ENCODE measurements around the gene RIN1.
A peak's percentile ranks its signal among the peaks of the same experiment; 100 is the strongest.

RIN1 gene

DNA sequence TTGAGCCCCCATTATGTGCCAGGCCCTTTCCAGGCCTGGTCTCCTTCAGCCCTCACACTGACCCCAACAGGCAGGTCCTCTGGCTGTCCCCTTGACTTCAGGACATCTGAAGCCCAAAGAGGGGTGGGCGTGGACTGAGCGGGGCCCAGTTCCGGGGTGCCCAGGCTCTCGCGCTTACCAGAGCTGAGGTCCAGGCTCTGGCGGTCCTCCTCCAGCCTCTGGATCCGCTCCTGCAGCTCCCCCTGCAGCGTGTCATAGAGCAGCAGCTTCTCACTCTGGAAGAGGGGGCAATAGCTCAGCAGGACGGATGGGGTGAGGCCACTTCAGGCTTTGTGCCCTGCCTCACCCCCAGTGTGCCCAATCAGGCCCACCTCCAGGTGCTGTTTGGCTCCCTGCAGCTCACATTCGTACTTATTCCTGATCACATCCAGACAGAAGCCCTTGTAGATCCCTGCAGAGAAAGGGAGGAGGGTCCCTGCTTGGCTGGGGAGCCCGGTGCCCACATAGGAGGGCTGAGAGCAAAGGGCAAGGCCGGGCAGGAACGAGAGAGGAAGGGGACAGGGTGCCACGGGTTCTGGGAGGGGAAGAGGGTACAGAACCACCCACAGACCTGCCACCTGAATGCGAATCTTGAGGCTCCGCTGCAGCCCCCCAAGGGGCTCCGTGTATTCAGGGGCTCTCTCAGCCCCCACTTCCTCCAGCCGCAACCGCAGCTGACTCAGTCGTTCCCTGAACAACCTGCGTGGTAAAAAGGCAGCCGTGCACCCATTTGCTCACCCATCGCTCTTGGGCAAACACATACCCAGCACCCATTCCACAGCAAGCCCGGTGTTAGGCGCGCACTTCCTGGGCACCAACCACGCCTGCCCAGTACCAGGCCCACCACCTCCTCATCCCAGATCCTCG is 4.6 kb upstream of the RIN1 start:
- Histone ChIP-seq H3K36me3 (ENCODE audit: control insufficient read depth, insufficient read depth, low read length) (peaks cover 8% of the 10 kb centered on the region), H3K27me3 (ENCODE audit: control insufficient read depth, insufficient read depth, low read length, poor library complexity, severe bottlenecking) (no peaks in the 10 kb centered on the region), H3K4me1 (ENCODE audit: control insufficient read depth, insufficient read depth, low read length) (peaks cover 14% of the 10 kb centered on the region), H3K4me3 (ENCODE audit: insufficient read depth, low read depth, low read length) (no peak overlapping the region), H3K27ac (ENCODE audit: insufficient read depth, low read depth, low read length, poor library complexity, severe bottlenecking) (no peak overlapping the region), H3K9me3 (ENCODE audit: control insufficient read depth, low read length) (no peaks in the 10 kb centered on the region)
- 94% methylated on average over 28 of the region's 28 CpGs for WGBS, 2 experiments

DNA sequence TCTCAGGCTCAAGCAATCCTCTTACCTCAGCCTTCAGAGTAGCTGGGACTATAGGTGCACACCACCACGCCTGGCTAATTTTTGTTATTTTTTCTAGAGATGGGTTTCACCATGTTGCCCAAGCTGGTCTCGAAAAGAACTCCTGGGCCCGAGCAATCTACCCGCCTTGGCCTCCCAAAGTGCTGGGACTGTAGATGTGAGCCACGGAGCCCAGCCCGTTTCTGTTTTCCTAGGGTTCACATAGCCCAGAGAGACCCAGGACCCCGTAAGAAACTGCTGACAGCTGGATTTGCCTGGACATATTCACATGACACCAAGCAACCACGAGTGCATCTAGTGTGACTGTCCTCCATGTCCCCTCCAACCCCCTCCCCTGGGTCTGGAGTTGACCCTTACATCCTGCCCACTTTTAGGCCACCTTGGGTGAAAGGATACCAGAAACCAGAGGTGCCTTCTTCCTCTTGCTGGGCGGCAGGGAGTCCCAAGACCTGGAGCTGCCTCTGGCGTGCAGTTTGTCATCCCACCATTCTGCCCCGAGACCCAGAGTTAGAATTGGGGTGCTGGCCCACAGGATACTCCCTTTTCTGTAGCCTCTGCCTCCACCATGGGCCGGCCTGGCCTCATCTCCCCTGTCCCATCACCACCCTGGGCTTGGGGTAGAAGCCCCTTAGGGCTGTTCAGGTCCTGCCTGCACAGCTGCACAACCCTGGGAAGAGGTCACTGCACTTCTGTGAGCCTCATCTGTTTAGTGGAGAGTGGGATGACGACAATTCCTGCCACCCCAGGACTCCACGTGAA is 3.7 kb upstream of the RIN1 start:
- Histone ChIP-seq H3K27ac (ENCODE audit: insufficient read depth, low read depth, low read length, poor library complexity, severe bottlenecking) (no peak overlapping the region), H3K9me3 (ENCODE audit: control insufficient read depth, low read length) (no peaks in the 10 kb centered on the region), H3K4me3 (ENCODE audit: insufficient read depth, low read depth, low read length) (no peak overlapping the region), H3K27me3 (ENCODE audit: control insufficient read depth, insufficient read depth, low read length, poor library complexity, severe bottlenecking) (peaks cover 6% of the 10 kb centered on the region), H3K36me3 (ENCODE audit: control insufficient read depth, insufficient read depth, low read length) (peaks cover 8% of the 10 kb centered on the region), H3K4me1 (ENCODE audit: control insufficient read depth, insufficient read depth, low read length) (peaks cover 15% of the 10 kb centered on the region)
- 80 to 81% methylated on average over 14 of the region's 14 CpGs for WGBS, 2 experiments

DNA sequence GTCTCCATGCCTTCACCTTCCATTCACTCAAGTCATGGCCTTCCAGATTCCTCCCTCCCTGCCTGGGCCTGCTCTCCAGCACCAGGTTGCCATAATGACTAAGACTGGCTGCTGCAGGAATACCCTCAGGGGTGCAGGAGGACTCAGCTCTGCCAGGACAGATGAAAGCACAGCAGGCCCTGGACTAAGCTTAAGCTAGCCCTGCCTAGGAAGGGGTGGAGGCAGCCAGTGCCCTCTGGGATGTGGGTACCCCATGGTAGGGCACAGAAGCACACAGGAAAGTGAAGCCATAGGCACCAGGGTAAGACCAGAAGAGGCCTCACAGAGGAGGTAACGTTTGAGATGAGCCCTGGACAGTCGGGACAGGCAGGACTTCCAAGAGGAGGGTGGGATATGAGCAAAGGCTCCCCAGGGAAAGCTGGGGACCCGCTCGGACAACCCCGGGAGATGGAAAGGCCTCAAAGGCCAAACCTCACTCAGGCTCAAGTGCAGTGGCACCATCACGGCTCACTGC is 3.0 kb upstream of the RIN1 start:
- no peak overlapping the region for H3K27ac ChIP-seq (ENCODE audit: insufficient read depth, low read depth, low read length, poor library complexity, severe bottlenecking)
- H3K4me1 ChIP-seq (ENCODE audit: control insufficient read depth, insufficient read depth, low read length), result peaks cover 15% of the 10 kb centered on the region
- 88 to 93% methylated on average over 6 of the region's 6 CpGs for WGBS, 2 experiments
- H3K27me3 ChIP-seq (ENCODE audit: control insufficient read depth, insufficient read depth, low read length, poor library complexity, severe bottlenecking), result peaks cover 6% of the 10 kb centered on the region
- no peak overlapping the region for H3K4me3 ChIP-seq (ENCODE audit: insufficient read depth, low read depth, low read length)
- no peaks in the 10 kb centered on the region for H3K9me3 ChIP-seq (ENCODE audit: control insufficient read depth, low read length)
- H3K36me3 ChIP-seq (ENCODE audit: control insufficient read depth, insufficient read depth, low read length), result peaks cover 8% of the 10 kb centered on the region

DNA sequence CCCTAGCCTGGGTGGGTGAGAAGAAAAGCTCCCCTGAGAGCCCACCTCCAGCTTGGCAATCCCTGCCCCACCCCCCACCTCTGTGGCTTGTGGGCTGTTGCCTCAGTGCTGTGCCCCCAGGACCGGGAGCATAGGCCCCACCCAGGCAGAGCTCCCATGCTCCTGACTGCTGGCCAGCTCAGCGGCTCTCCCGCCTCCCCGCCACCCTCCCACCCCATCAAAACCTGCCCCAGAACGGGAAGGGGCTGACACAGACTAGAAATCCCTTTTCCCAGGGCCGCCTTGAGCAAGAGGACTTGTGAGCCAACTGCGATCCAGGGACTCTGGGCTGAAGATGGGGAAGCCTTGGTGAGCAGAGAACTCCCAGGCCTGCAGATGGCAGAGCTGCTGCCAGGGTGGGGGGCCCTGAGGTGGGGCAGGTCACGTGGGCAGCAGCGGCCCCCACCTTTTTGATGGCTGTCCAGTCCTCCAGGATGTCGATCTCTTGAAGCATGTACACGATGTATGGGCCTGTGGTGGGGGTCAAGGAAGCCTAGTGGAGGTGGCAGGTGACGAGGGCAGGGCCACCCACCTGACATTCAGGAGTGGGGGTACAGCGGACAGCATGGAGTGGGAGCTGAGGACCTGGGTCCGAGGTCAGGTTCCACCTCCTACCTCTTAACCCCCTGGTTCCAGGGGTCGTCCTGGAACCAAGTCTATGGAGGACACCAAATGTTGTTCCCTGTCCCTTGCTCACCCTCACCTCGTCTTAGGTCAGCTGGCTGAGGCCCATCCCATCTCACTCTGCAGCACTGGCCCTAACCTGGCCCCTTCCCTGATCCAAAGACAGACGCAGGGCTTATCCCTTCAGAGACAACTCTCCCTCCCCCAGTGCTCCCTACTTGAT is 2.3 kb upstream of the RIN1 start:
- peaks cover 6% of the 10 kb centered on the region for H3K27me3 ChIP-seq (ENCODE audit: control insufficient read depth, insufficient read depth, low read length, poor library complexity, severe bottlenecking)
- no peak overlapping the region for H3K4me3 ChIP-seq (ENCODE audit: insufficient read depth, low read depth, low read length)
- H3K36me3 ChIP-seq (ENCODE audit: control insufficient read depth, insufficient read depth, low read length), result peaks cover 8% of the 10 kb centered on the region
- H3K9me3 ChIP-seq (ENCODE audit: control insufficient read depth, low read length), result no peaks in the 10 kb centered on the region
- H3K27ac ChIP-seq (ENCODE audit: insufficient read depth, low read depth, low read length, poor library complexity, severe bottlenecking), result no peak overlapping the region
- 90 to 91% methylated on average over 17 of the region's 17 CpGs for whole genome bisulfite sequencing, 2 experiments
- H3K4me1 ChIP-seq (ENCODE audit: control insufficient read depth, insufficient read depth, low read length), result peaks cover 15% of the 10 kb centered on the region

DNA sequence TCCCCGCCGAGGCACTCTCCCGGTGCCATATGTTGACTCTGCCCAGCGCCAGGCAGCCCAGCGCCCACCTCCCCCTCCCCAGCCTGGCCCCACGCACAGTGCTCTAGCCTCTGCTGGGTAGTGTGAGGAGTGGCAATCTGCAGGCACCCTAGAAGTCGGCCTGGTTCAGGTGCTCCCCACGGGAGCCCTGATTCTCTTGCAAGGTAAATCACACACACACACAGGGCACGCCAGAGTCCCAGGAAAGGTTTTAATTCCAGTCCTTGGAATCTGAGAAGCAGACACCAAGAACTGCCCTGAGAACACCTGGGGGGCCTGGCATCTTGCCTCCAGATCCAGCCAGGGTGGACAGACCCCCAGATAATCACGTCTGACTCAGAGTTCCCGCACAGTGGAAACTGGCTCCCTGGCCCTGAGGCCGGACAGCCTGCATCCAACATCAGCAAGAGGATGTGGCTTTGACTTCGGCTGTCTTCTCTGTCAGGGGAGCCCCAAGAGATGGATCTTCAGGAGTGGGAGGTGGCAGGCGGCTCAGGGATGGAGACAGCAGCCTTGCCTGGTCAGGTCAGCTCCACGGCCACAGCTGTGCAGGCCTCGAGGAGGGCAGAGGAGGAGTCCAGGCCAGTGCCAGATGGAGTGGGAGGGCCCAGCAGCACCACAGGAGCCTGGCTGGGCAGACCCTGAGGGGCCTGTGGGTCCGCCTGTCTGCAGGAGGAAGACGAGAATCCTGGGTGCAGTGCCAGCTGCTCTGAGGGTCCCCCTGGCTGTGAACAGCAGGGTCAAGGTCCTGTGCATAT is 1.1 kb upstream of the RIN1 start:
- peaks cover 15% of the 10 kb centered on the region for H3K4me1 ChIP-seq (ENCODE audit: control insufficient read depth, insufficient read depth, low read length)
- H3K36me3 ChIP-seq (ENCODE audit: control insufficient read depth, insufficient read depth, low read length), result peaks cover 8% of the 10 kb centered on the region
- peak overlapping the region; percentile 72 for H3K27ac ChIP-seq (ENCODE audit: insufficient read depth, low read depth, low read length, poor library complexity, severe bottlenecking)
- no peaks in the 10 kb centered on the region for H3K9me3 ChIP-seq (ENCODE audit: control insufficient read depth, low read length)
- H3K27me3 ChIP-seq (ENCODE audit: control insufficient read depth, insufficient read depth, low read length, poor library complexity, severe bottlenecking), result peaks cover 6% of the 10 kb centered on the region
- WGBS, 2 experiments, result 84 to 85% methylated on average over 18 of the region's 18 CpGs
- H3K4me3 ChIP-seq (ENCODE audit: insufficient read depth, low read depth, low read length), result no peak overlapping the region

DNA sequence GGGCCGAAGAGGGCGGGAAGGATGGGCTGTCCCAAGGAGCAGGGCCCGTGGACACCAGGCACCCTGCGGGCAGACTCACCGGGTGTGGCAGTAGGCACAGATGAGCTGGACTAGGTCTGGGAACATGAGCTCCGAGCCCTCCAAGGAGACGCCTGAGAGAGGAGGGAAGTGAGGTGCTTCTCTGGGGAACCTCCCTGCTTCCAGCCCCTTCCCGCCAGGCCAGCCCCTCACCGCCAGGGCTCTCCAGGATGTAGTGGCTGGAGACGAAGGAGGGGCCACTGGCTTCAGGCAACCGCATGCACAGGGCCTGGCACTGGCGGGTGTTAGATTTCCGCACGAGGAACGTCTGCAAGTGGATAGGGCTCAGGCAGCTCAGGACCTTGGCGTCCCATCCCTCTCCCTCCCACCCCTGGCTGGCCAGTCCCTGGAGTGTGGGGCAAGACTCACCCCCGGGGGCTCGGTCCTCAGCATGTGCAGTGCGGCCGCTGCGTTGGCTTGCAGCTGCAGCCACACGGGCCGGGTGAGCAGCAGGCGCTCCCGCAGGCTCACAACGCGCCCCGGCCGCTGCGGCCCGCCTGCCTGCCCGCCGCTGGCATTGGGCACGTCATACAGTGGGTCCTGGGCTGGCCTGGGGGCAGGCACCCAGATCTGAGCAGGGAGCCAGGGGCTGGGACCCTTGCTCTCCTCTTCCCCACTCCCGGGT is 552 bp downstream of the RIN1 start:
- H3K27ac ChIP-seq (ENCODE audit: insufficient read depth, low read depth, low read length, poor library complexity, severe bottlenecking), result no peak overlapping the region

DNA sequence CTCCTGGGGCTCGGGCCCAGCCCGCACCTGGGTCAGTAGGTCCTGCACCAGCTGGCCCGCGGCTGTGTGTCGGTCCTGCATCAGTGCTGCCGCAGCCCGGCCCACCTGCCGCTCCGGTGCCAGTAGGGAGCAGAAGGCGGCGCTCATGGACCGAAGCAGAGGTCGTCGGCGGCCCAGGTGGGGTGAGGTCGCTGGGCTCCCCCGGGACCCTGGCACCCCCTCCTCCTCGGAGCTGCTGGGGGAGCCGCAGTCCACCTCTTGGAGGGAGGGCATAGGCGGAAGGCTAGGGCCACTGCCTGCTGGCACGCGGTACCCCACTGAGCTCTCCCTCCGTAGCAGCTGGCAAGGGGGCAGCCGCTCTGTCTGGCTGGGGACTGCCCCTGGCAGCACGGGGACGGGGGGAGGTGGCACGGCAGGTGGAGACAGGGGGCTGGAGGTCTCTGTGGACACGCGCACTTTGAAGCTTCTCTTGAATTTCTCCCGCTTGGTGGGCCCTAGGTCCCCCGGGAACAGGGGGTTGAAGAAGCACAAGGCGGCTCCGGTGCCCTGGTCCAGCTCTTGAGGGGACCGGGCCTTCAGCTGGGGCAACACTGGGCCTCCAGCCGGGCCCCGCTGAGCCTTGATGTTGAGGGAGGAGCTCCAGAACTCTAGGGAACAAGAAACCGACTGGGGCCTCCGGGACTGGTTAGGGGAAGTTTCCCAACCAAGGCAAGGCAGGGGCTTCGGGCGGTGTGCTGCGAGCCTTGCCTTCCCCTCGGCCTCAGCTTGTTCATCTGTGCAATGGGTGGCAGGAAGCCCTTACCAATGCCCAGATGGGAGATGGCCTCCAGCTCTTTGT is 1.4 kb downstream of the RIN1 start:
- Histone ChIP-seq H3K4me3 (ENCODE audit: insufficient read depth, low read depth, low read length) (no peak overlapping the region), H3K4me1 (ENCODE audit: control insufficient read depth, insufficient read depth, low read length) (peaks cover 20% of the 10 kb centered on the region), H3K9me3 (ENCODE audit: control insufficient read depth, low read length) (no peaks in the 10 kb centered on the region), H3K36me3 (ENCODE audit: control insufficient read depth, insufficient read depth, low read length) (no peaks in the 10 kb centered on the region), H3K27me3 (ENCODE audit: control insufficient read depth, insufficient read depth, low read length, poor library complexity, severe bottlenecking) (peaks cover 6% of the 10 kb centered on the region), H3K27ac (ENCODE audit: insufficient read depth, low read depth, low read length, poor library complexity, severe bottlenecking) (no peak overlapping the region)
- WGBS, 2 experiments, result 87 to 89% methylated on average over 42 of the region's 42 CpGs

More for the DNA sequence above, 552 bp downstream of the RIN1 start:
- 16 to 19% methylated on average over 35 of the region's 35 CpGs for WGBS, 2 experiments
- no peaks in the 10 kb centered on the region for H3K9me3 ChIP-seq (ENCODE audit: control insufficient read depth, low read length)
- H3K27me3 ChIP-seq (ENCODE audit: control insufficient read depth, insufficient read depth, low read length, poor library complexity, severe bottlenecking), result peaks cover 6% of the 10 kb centered on the region
- peak overlapping the region; percentile 49 for H3K4me3 ChIP-seq (ENCODE audit: insufficient read depth, low read depth, low read length)
- H3K36me3 ChIP-seq (ENCODE audit: control insufficient read depth, insufficient read depth, low read length), result peaks cover 3% of the 10 kb centered on the region
- peaks cover 20% of the 10 kb centered on the region for H3K4me1 ChIP-seq (ENCODE audit: control insufficient read depth, insufficient read depth, low read length)

DNA sequence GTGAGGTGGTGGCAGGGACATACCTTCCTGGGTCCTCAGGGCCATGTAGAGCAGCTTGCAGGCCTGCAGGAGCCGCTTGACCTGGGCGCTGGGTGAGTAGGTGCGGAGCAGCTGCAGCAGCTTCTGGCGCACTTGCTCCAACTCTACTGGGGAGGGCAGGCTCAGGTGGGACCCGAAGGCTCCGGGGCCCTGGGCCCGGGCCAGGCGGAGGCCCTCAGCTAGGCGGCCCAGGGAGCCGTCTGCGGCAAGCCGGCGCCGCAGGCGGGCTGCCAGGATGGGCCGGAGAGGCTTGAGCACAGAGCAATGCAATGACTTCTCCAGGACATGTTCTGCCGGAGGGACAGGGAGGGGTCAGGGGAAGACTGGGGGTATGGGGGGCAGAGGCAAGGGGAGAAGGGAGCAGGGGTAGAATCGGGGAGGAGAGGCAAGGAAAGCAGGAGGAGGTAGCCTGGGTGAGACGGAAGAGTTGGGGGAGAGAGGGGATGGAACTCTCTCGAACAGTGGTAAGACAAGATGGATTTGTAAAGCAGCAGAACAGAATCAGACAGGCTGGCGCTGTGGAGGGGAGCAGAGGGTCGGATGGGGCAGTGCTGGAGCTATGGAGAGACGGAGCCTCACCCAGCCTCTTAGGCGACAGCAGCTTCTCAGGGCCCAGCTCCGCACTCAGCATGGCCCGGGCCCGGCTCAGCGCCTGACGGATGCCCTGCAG is 2.2 kb downstream of the RIN1 start:
- peaks cover 6% of the 10 kb centered on the region for H3K27me3 ChIP-seq (ENCODE audit: control insufficient read depth, insufficient read depth, low read length, poor library complexity, severe bottlenecking)
- no peak overlapping the region for H3K4me3 ChIP-seq (ENCODE audit: insufficient read depth, low read depth, low read length)
- WGBS, 2 experiments, result 89 to 90% methylated on average over 29 of the region's 29 CpGs
- H3K9me3 ChIP-seq (ENCODE audit: control insufficient read depth, low read length), result no peaks in the 10 kb centered on the region
- no peak overlapping the region for H3K27ac ChIP-seq (ENCODE audit: insufficient read depth, low read depth, low read length, poor library complexity, severe bottlenecking)
- peaks cover 20% of the 10 kb centered on the region for H3K4me1 ChIP-seq (ENCODE audit: control insufficient read depth, insufficient read depth, low read length)
- no peaks in the 10 kb centered on the region for H3K36me3 ChIP-seq (ENCODE audit: control insufficient read depth, insufficient read depth, low read length)
